GM12872 (cell line): ENCODE measurements around the gene RPS6KA5.

Experiments
- TF ChIP-seq, protein P1 (sequence below): IDR thresholded peaks from 3 replicates; pipeline ENCODE4 v1.5.1; 2011; ENCODE audit warnings: low read depth, mild to moderate bottlenecking, low read length, moderate library complexity; ENCODE audit not compliant: insufficient read depth

The RPS6KA5 gene

DNA sequence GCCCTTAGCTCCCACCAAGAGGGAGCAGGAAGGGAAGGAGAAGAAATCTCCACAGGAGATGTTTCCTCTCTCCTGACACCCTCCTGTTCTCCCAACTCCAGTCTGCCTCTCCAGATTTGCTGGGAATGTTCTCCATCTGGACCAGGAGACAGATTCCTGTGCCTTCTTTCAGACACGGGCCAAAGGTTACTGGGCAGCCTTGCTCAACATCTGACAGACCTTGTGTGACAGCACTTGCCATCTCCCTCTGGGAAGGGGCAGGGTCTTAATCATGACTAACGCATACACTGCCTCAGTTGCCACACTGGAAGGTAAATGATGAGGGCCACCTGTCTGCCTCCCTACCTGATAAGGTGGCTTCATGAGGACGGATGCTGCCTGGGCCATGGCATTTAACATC, 241.7 kb downstream of the RPS6KA5 start:
- TF ChIP-seq, protein P1, sequence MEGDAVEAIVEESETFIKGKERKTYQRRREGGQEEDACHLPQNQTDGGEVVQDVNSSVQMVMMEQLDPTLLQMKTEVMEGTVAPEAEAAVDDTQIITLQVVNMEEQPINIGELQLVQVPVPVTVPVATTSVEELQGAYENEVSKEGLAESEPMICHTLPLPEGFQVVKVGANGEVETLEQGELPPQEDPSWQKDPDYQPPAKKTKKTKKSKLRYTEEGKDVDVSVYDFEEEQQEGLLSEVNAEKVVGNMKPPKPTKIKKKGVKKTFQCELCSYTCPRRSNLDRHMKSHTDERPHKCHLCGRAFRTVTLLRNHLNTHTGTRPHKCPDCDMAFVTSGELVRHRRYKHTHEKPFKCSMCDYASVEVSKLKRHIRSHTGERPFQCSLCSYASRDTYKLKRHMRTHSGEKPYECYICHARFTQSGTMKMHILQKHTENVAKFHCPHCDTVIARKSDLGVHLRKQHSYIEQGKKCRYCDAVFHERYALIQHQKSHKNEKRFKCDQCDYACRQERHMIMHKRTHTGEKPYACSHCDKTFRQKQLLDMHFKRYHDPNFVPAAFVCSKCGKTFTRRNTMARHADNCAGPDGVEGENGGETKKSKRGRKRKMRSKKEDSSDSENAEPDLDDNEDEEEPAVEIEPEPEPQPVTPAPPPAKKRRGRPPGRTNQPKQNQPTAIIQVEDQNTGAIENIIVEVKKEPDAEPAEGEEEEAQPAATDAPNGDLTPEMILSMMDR, result no peak

GRCh38 chr14:90816681-90817436, 243.6 kb downstream of the RPS6KA5 start:
- TF ChIP-seq, protein P1, result no peak

GRCh38 chr14:90815822-90816662, 244.4 kb downstream of the RPS6KA5 start, which contains the start of gene TTC7B:
Gene TTC7B, minus strand, starts transcription at chr14:90816430. Its CDS starts 135 bp downstream, at chr14:90816295.
- TF ChIP-seq, protein P1, result peak; percentile 28; the same call in 1 of the 3 replicates

DNA sequence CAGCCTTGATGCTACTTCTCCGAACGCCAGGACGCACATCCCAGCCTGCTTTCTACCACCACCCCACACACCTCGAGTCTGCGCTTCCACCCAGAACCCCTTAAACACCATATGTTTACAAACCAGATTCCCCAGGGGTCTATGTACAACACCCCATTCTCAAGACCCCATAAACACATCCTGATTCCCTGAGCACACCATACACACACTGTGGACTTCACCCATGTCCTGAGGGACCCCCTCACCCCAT, 244.9 kb downstream of the RPS6KA5 start:
- TF ChIP-seq, protein P1, result no peak

- TF ChIP-seq, protein P1, result no peak
Observed at GRCh38 chr14:90814806-90815571, 245.5 kb downstream of the RPS6KA5 start.

DNA sequence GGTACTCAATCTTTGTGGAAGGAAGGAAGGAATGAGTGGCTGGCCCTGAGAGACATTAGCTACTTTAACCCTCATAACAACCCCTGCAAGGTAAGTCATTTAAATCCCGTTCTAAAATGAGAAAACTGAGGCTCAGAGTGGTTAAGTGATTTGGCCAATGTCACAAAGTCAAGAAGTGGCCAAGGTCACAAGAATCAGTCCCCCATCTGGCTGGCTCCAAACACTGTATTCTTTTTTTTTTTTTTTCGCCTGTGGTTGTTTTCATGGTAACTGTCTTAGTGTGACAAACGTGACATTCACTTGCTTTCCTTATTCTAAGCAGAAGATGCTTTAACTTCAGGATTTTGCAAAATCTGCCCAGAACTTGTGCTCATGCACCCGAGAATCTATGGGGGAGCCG, 247.0 kb downstream of the RPS6KA5 start:
- TF ChIP-seq, protein P1, result no peak

GRCh38 chr14:90812109-90812508, 248.3 kb downstream of the RPS6KA5 start:
- TF ChIP-seq, protein P1, result no peak
